ENCODE results near the gene PDZK1IP1.
"Not testable (repeated sequence)": the region's sequence is repeated elsewhere in the genome, so short reads cannot be mapped to it uniquely, and the experiment has no call there.

Gene PDZK1IP1

GRCh38 chr1:47223174-47223920 is 33.5 kb upstream of the PDZK1IP1 start:
- no peak for DNase-seq

- DNase-seq, result no peak
Observed at GRCh38 chr1:47222476-47222875, 32.6 kb upstream of the PDZK1IP1 start.

- DNase-seq, result no peak
Observed at GRCh38 chr1:47219590-47220220, 29.9 kb upstream of the PDZK1IP1 start.

GRCh38 chr1:47219001-47219400 is 29.2 kb upstream of the PDZK1IP1 start:
- no peak for DNase-seq

- DNase-seq, result no peak
Observed at GRCh38 chr1:47216278-47217059, 26.6 kb upstream of the PDZK1IP1 start.

GRCh38 chr1:47215713-47216112 is 25.9 kb upstream of the PDZK1IP1 start:
- no peak for DNase-seq

- DNase-seq, result no peak
Observed at GRCh38 chr1:47214549-47214948, 24.7 kb upstream of the PDZK1IP1 start.

- no peak for DNase-seq
Observed at GRCh38 chr1:47213230-47213963, 23.6 kb upstream of the PDZK1IP1 start.

GRCh38 chr1:47212636-47213229 is 22.9 kb upstream of the PDZK1IP1 start:
- no peak for DNase-seq

- no peak for DNase-seq
Observed at GRCh38 chr1:47211796-47212269, 22.0 kb upstream of the PDZK1IP1 start.

GRCh38 chr1:47210666-47211065 is 20.8 kb upstream of the PDZK1IP1 start:
- DNase-seq, result no peak

GRCh38 chr1:47209725-47210325 is 20.0 kb upstream of the PDZK1IP1 start:
- DNase-seq, result no peak

- DNase-seq, result no peak
Observed at GRCh38 chr1:47209091-47209490, 19.3 kb upstream of the PDZK1IP1 start.

- no peak for DNase-seq
Observed at GRCh38 chr1:47208374-47208850, 18.6 kb upstream of the PDZK1IP1 start.

GRCh38 chr1:47207803-47208373 is 18.1 kb upstream of the PDZK1IP1 start:
- DNase-seq, result no peak

GRCh38 chr1:47205918-47206317 is 16.1 kb upstream of the PDZK1IP1 start:
- DNase-seq, result no peak

GRCh38 chr1:47203504-47203903 is 13.7 kb upstream of the PDZK1IP1 start:
- DNase-seq, result not testable (repeated sequence)

GRCh38 chr1:47201179-47201578 is 11.3 kb upstream of the PDZK1IP1 start:
- no peak for DNase-seq

GRCh38 chr1:47198214-47198613 is 8.4 kb upstream of the PDZK1IP1 start:
- DNase-seq, result no peak

- no peak for DNase-seq
Observed at GRCh38 chr1:47196622-47197021, 6.8 kb upstream of the PDZK1IP1 start.

GRCh38 chr1:47195981-47196380 is 6.1 kb upstream of the PDZK1IP1 start:
- DNase-seq, result not testable (repeated sequence)

GRCh38 chr1:47194311-47194710 is 4.5 kb upstream of the PDZK1IP1 start:
- DNase-seq, result no peak

All from activated CD8-positive, alpha-beta memory T cell treated with anti-CD3 and anti-CD28 coated beads for 24 hours (primary cell).